Measurements from ENCODE around the gene MAK.
"Not testable (repeated sequence)": the region's sequence is repeated elsewhere in the genome, so short reads cannot be mapped to it uniquely, and the experiment has no call there.

- not testable (repeated sequence) for TF ChIP-seq CTCF, POLR2AphosphoS5, POLR2A (IDR thresholded peaks at IDR 0.05)
Observed at GRCh38 chr6:10814176-10814575, 24.2 kb downstream of the MAK start.
